Right atrium auricular region (tissue), 2 donors: ENCODE data around the gene LILRB4. TPM values are rescaled to one million over a fixed set of nuclear protein-coding genes. Genes with fewer than 3 reads are reported as not detected.

ENCODE experiments used
- DNase-seq: peaks from one replicate; pipeline ENCODE4 v3.0.0-alpha.2; 2019; ENCODE audit warnings: low spot score
- H3K27ac ChIP-seq, 2 donors: fragments of 200-600 bp; sonication (generic); 1 replicate in 1 of 2; 2 replicates in 1 of 2; pipeline ENCODE4 v1.5.1; 2016 to 2019
- H3K27me3 ChIP-seq, 2 donors: fragments of 200-600 bp; sonication (generic); one replicate each; pipeline versions ENCODE4 v1.5.1 to v1.6.0; 2017 to 2019
- H3K36me3 ChIP-seq: fragments of 200-600 bp; sonication (generic); one replicate; pipeline ENCODE4 v1.5.1; 2016
- H3K4me1 ChIP-seq, 2 donors: fragments of 200-600 bp; sonication (generic); one replicate each; pipeline versions ENCODE4 v1.5.1 to v1.6.0; 2017 to 2019
- H3K4me3 ChIP-seq, 2 donors: fragments of 200-600 bp; sonication (generic); 1 replicate in 1 of 2; 2 replicates in 1 of 2; pipeline ENCODE4 v1.5.1; 2017 to 2019; ENCODE audit warnings: mild to moderate bottlenecking in 1 of 2, moderate library complexity in 1 of 2
- H3K9me3 ChIP-seq, 2 donors: fragments of 200-600 bp; sonication (generic); one replicate each; pipeline ENCODE4 v1.5.1; 2019
- CTCF ChIP-seq, 2 donors: fragments of 200-600 bp; sonication (generic); IDR thresholded peaks; one replicate each; pipeline ENCODE4 v1.5.1; 2019; ENCODE audit warnings: antibody characterized with exemption in 2 of 2
- total RNA-seq, 2 donors: library from RNA; depleted of rRNA; stranded (reverse); fragments of >200 nt; gene quantifications; one replicate each; pipeline ENCODE4 v1.1.0, GENCODE V29; 2016

Gene LILRB4
- total RNA-seq, 2 donors from 2014 or later, result 2.0 to 5.2 TPM

GRCh38 chr19:54653181-54653809, 9.5 kb upstream of the LILRB4 start:
- H3K27me3 ChIP-seq, result no peaks in the 10 kb centered on the region
- H3K4me3 ChIP-seq, result no peak overlapping the region
- no peaks in the 10 kb centered on the region for H3K36me3 ChIP-seq
- H3K9me3 ChIP-seq, result no peaks in the 10 kb centered on the region
- H3K4me1 ChIP-seq, result no peaks in the 10 kb centered on the region
- peak in 1 of 2 donors; percentile 63 for TF ChIP-seq CTCF (IDR thresholded peaks at IDR 0.05)
- DNase-seq, result no peak
- no peak overlapping the region for H3K27ac ChIP-seq

- H3K27ac ChIP-seq, result no peak overlapping the region
- no peak for DNase-seq
- no peaks in the 10 kb centered on the region for H3K36me3 ChIP-seq
- H3K9me3 ChIP-seq, result no peaks in the 10 kb centered on the region
- H3K4me3 ChIP-seq, result no peak overlapping the region
- no peak for TF ChIP-seq CTCF (IDR thresholded peaks at IDR 0.05)
- no peaks in the 10 kb centered on the region for H3K27me3 ChIP-seq
- no peaks in the 10 kb centered on the region for H3K4me1 ChIP-seq
These were observed 8.1 kb upstream of the LILRB4 start for GRCh38 chr19:54654447-54655321.

- H3K36me3 ChIP-seq, result no peaks in the 10 kb centered on the region
- H3K9me3 ChIP-seq, result no peaks in the 10 kb centered on the region
- no peak for TF ChIP-seq CTCF (IDR thresholded peaks at IDR 0.05)
- H3K27ac ChIP-seq, result no peak overlapping the region
- H3K4me1 ChIP-seq, result no peaks in the 10 kb centered on the region
- DNase-seq, result no peak
- H3K4me3 ChIP-seq, result no peak overlapping the region
- H3K27me3 ChIP-seq, result no peaks in the 10 kb centered on the region
These were observed 3.5 kb upstream of the LILRB4 start for GRCh38 chr19:54659300-54659699.

- no peaks in the 10 kb centered on the region for H3K9me3 ChIP-seq
These were observed 2.5 kb upstream of the LILRB4 start for GRCh38 chr19:54660306-54660705.

GRCh38 chr19:54660964-54661363, 1.8 kb upstream of the LILRB4 start:
- Histone ChIP-seq H3K4me1 (no peaks in the 10 kb centered on the region), H3K36me3 (no peaks in the 10 kb centered on the region), H3K9me3 (no peaks in the 10 kb centered on the region), H3K4me3 (no peak overlapping the region), H3K27me3 (no peaks in the 10 kb centered on the region), H3K27ac (no peak overlapping the region)
- no peak for DNase-seq
- no peak for TF ChIP-seq CTCF (IDR thresholded peaks at IDR 0.05)

More at GRCh38 chr19:54660306-54660705, 2.5 kb upstream of the LILRB4 start:
- DNase-seq, result no peak
- Histone ChIP-seq H3K4me1 (no peaks in the 10 kb centered on the region), H3K4me3 (no peak overlapping the region), H3K27ac (no peak overlapping the region), H3K36me3 (no peaks in the 10 kb centered on the region), H3K27me3 (no peaks in the 10 kb centered on the region)
- TF ChIP-seq CTCF (IDR thresholded peaks at IDR 0.05), result no peak
